CMK (cell line): ENCODE measurements around the gene PNPLA7.
A peak's percentile ranks its signal among the peaks of the same experiment; 100 is the strongest.
"Not testable (repeated sequence)": the region's sequence is repeated elsewhere in the genome, so short reads cannot be mapped to it uniquely, and the experiment has no call there.

Experiments used
- DNase-seq: peaks from one replicate; pipeline ENCODE4 v3.0.0-alpha.2; 2010; ENCODE audit warnings: low read depth

Gene PNPLA7

GRCh38 chr9:137540536-137540935 lies 9.7 kb downstream of the PNPLA7 start:
- no peak for DNase-seq

GRCh38 chr9:137538058-137538457 lies 12.1 kb downstream of the PNPLA7 start:
- no peak for DNase-seq

GRCh38 chr9:137536594-137537131 lies 13.5 kb downstream of the PNPLA7 start:
- DNase-seq = peak; percentile 96

- DNase-seq = no peak
Observed at GRCh38 chr9:137535120-137535428, 15.1 kb downstream of the PNPLA7 start.

- DNase-seq = no peak
Observed at GRCh38 chr9:137534256-137535119, 15.7 kb downstream of the PNPLA7 start.

GRCh38 chr9:137532891-137533468 lies 17.2 kb downstream of the PNPLA7 start:
- not testable (repeated sequence) for DNase-seq

GRCh38 chr9:137531099-137531765 lies 19.0 kb downstream of the PNPLA7 start:
- no peak for DNase-seq

- no peak for DNase-seq
Observed at GRCh38 chr9:137530331-137530730, 19.9 kb downstream of the PNPLA7 start.

GRCh38 chr9:137524981-137525317 lies 25.3 kb downstream of the PNPLA7 start:
- no peak for DNase-seq

- DNase-seq = no peak
Observed at GRCh38 chr9:137524161-137524980, 25.8 kb downstream of the PNPLA7 start.

- no peak for DNase-seq
Observed at GRCh38 chr9:137522746-137523455, 27.3 kb downstream of the PNPLA7 start.

- DNase-seq = no peak
Observed at GRCh38 chr9:137521405-137521985, 28.7 kb downstream of the PNPLA7 start.

GRCh38 chr9:137520614-137521404 lies 29.4 kb downstream of the PNPLA7 start:
- DNase-seq = no peak

- DNase-seq = no peak
Observed at GRCh38 chr9:137519553-137519952, 30.6 kb downstream of the PNPLA7 start.

GRCh38 chr9:137518661-137519459 lies 31.3 kb downstream of the PNPLA7 start:
- DNase-seq = not testable (repeated sequence)

- DNase-seq = no peak
Observed at GRCh38 chr9:137516144-137516917, 33.9 kb downstream of the PNPLA7 start.

GRCh38 chr9:137515338-137515724 lies 34.9 kb downstream of the PNPLA7 start:
- DNase-seq = no peak

GRCh38 chr9:137514691-137515337 lies 35.4 kb downstream of the PNPLA7 start:
- DNase-seq = no peak
